MG63 (cell line): ENCODE data around the gene LGALS4. TPM values are rescaled to one million over a fixed set of nuclear protein-coding genes. Genes with fewer than 3 reads are reported as not detected.

Experiments
- DNase-seq: peaks from one replicate; pipeline ENCODE4 v3.0.0-alpha.2; 2020
- H3K27me3 ChIP-seq: fragments of 250-450 bp; sonication (Bioruptor Pico); 2 replicates; pipeline ENCODE4 v1.5.1; 2020; ENCODE audit warnings: mild to moderate bottlenecking, moderate library complexity
- H3K36me3 ChIP-seq: fragments of 250-450 bp; sonication (Bioruptor Pico); 2 replicates; pipeline ENCODE4 v1.5.1; 2020; ENCODE audit warnings: mild to moderate bottlenecking, moderate library complexity
- H3K4me3 ChIP-seq: fragments of 250-450 bp; sonication (Bioruptor Pico); 2 replicates; pipeline ENCODE4 v1.5.1; 2020; ENCODE audit warnings: mild to moderate bottlenecking, moderate library complexity
- H3K9me3 ChIP-seq: fragments of 250-450 bp; sonication (Bioruptor Pico); 2 replicates; pipeline ENCODE4 v1.5.1; 2020; ENCODE audit warnings: mild to moderate bottlenecking, moderate library complexity
- total RNA-seq: library from RNA; depleted of rRNA; stranded (reverse); fragments of >200 nt; shearing (Covaris generic); gene quantifications from 2 replicates; pipeline ENCODE4 v1.2.3, GENCODE V29; 2014; ENCODE audit warnings: low replicate concordance

Gene LGALS4
- total RNA-seq, 1 experiment from 2014 or later = not detected

GRCh38 chr19:38846097-38846496, 33.4 kb upstream of the LGALS4 start:
- H3K27me3 ChIP-seq = no peaks in the 10 kb centered on the region
- DNase-seq = no peak
- H3K9me3 ChIP-seq = no peaks in the 10 kb centered on the region
- no peak overlapping the region for H3K4me3 ChIP-seq
- peaks cover 81% of the 10 kb centered on the region for H3K36me3 ChIP-seq

- Histone ChIP-seq H3K36me3 (peaks cover 87% of the 10 kb centered on the region), H3K9me3 (no peaks in the 10 kb centered on the region), H3K4me3 (no peak overlapping the region), H3K27me3 (no peaks in the 10 kb centered on the region)
- DNase-seq = no peak
Measured at GRCh38 chr19:38845374-38846024, 32.8 kb upstream of the LGALS4 start.

GRCh38 chr19:38844093-38844686, 31.4 kb upstream of the LGALS4 start:
- no peak overlapping the region for H3K4me3 ChIP-seq
- peaks cover 98% of the 10 kb centered on the region for H3K36me3 ChIP-seq
- DNase-seq = no peak
- H3K27me3 ChIP-seq = no peaks in the 10 kb centered on the region
- H3K9me3 ChIP-seq = no peaks in the 10 kb centered on the region

- H3K27me3 ChIP-seq = no peaks in the 10 kb centered on the region
- H3K36me3 ChIP-seq = peaks cover 99% of the 10 kb centered on the region
- H3K4me3 ChIP-seq = no peak overlapping the region
- H3K9me3 ChIP-seq = no peaks in the 10 kb centered on the region
- no peak for DNase-seq
Measured at GRCh38 chr19:38843175-38843758, 30.5 kb upstream of the LGALS4 start.

- Histone ChIP-seq H3K9me3 (no peaks in the 10 kb centered on the region), H3K4me3 (no peak overlapping the region)
Measured at GRCh38 chr19:38842439-38843174, 29.9 kb upstream of the LGALS4 start.

GRCh38 chr19:38841787-38842438, 29.2 kb upstream of the LGALS4 start:
- H3K36me3 ChIP-seq = peaks cover 99% of the 10 kb centered on the region
- H3K4me3 ChIP-seq = no peak overlapping the region
- H3K9me3 ChIP-seq = no peaks in the 10 kb centered on the region
- DNase-seq = no peak
- no peaks in the 10 kb centered on the region for H3K27me3 ChIP-seq

More at GRCh38 chr19:38842439-38843174, 29.9 kb upstream of the LGALS4 start:
- no peak for DNase-seq
- H3K27me3 ChIP-seq = no peaks in the 10 kb centered on the region
- peaks cover 99% of the 10 kb centered on the region for H3K36me3 ChIP-seq

GRCh38 chr19:38841180-38841766, 28.5 kb upstream of the LGALS4 start:
- H3K9me3 ChIP-seq = no peaks in the 10 kb centered on the region
- peaks cover 97% of the 10 kb centered on the region for H3K36me3 ChIP-seq
- DNase-seq = no peak
- H3K27me3 ChIP-seq = no peaks in the 10 kb centered on the region
- H3K4me3 ChIP-seq = no peak overlapping the region

GRCh38 chr19:38840583-38840968, 27.8 kb upstream of the LGALS4 start:
- Histone ChIP-seq H3K36me3 (peaks cover 96% of the 10 kb centered on the region), H3K9me3 (no peaks in the 10 kb centered on the region), H3K27me3 (no peaks in the 10 kb centered on the region), H3K4me3 (no peak overlapping the region)
- no peak for DNase-seq

GRCh38 chr19:38839816-38840582, 27.3 kb upstream of the LGALS4 start:
- no peak for DNase-seq
- Histone ChIP-seq H3K36me3 (peaks cover 93% of the 10 kb centered on the region), H3K27me3 (no peaks in the 10 kb centered on the region), H3K4me3 (no peak overlapping the region), H3K9me3 (no peaks in the 10 kb centered on the region)

GRCh38 chr19:38838986-38839761, 26.4 kb upstream of the LGALS4 start:
- DNase-seq = no peak
- no peaks in the 10 kb centered on the region for H3K9me3 ChIP-seq
- H3K27me3 ChIP-seq = no peaks in the 10 kb centered on the region
- H3K4me3 ChIP-seq = no peak overlapping the region
- peaks cover 85% of the 10 kb centered on the region for H3K36me3 ChIP-seq

- H3K9me3 ChIP-seq = no peaks in the 10 kb centered on the region
- no peaks in the 10 kb centered on the region for H3K27me3 ChIP-seq
- DNase-seq = no peak
- no peak overlapping the region for H3K4me3 ChIP-seq
- H3K36me3 ChIP-seq = peaks cover 77% of the 10 kb centered on the region
Measured at GRCh38 chr19:38838208-38838985, 25.7 kb upstream of the LGALS4 start.

GRCh38 chr19:38837656-38838121, 24.9 kb upstream of the LGALS4 start:
- no peaks in the 10 kb centered on the region for H3K27me3 ChIP-seq
- DNase-seq = no peak
- H3K4me3 ChIP-seq = no peak overlapping the region
- H3K9me3 ChIP-seq = no peaks in the 10 kb centered on the region
- peaks cover 70% of the 10 kb centered on the region for H3K36me3 ChIP-seq

GRCh38 chr19:38836983-38837626, 24.4 kb upstream of the LGALS4 start:
- no peak for DNase-seq
- Histone ChIP-seq H3K27me3 (no peaks in the 10 kb centered on the region), H3K4me3 (no peak overlapping the region), H3K9me3 (no peaks in the 10 kb centered on the region), H3K36me3 (peaks cover 64% of the 10 kb centered on the region)
